ENCODE results near the gene TENM4. TPM values are rescaled to one million over a fixed set of nuclear protein-coding genes. Genes with fewer than 3 reads are reported as not detected.

TENM4 gene
- total RNA-seq, 2 experiments from 2014 or later = not detected

GRCh38 chr11:79432138-79432537 lies 8.7 kb downstream of the TENM4 start:
- POLR2A ChIA-PET = no interaction called here
- intact Hi-C loops (cut with micrococcal nuclease; ENCODE audit: unreplicated experiment) = no loop called here
- no peak for TF ChIP-seq CTCF (conservative IDR thresholded peaks at IDR 0.05; ENCODE audit: low read length)
- Histone ChIP-seq H3K27ac (ENCODE audit: low read depth, low read length, poor library complexity, severe bottlenecking) (no peak overlapping the region), H3K4me2 (ENCODE audit: low read length) (no peak overlapping the region), H2AFZ (ENCODE audit: low read length) (no peak overlapping the region), H3K36me3 (ENCODE audit: insufficient read depth, low read length) (no peaks in the 10 kb centered on the region), H3K79me2 (ENCODE audit: insufficient read depth, low read depth, low read length) (no peaks in the 10 kb centered on the region), H3K4me3 (ENCODE audit: low read depth, low read length, poor library complexity, severe bottlenecking) (no peak overlapping the region), H3K9me2 (ENCODE audit: insufficient read depth, low read length) (no peaks in the 10 kb centered on the region), H3K4me1 (ENCODE audit: insufficient read depth, low read length, poor library complexity, severe bottlenecking) (no peaks in the 10 kb centered on the region), H4K20me1 (ENCODE audit: insufficient read depth, low read length) (no peaks in the 10 kb centered on the region), H3K9me3 (ENCODE audit: low read length) (no peaks in the 10 kb centered on the region)
- BruUV-seq (replicated peaks) = no TSS peak
- no peak for DNase-seq (ENCODE audit: low spot score)
- CTCF ChIA-PET (ENCODE audit: unreplicated experiment) = no interaction called here

GRCh38 chr11:79431535-79431934 lies 9.3 kb downstream of the TENM4 start:
- no peak for TF ChIP-seq CTCF (conservative IDR thresholded peaks at IDR 0.05; ENCODE audit: low read length)
- TF ChIP-seq EZH2phosphoT487 (IDR thresholded peaks at IDR 0.05; ENCODE audit: borderline replicate concordance, low read depth, low read length) = no peak
- Histone ChIP-seq H3K4me2 (ENCODE audit: low read length) (no peak overlapping the region), H4K20me1 (ENCODE audit: insufficient read depth, low read length) (no peaks in the 10 kb centered on the region), H3K79me2 (ENCODE audit: insufficient read depth, low read depth, low read length) (no peaks in the 10 kb centered on the region), H2AFZ (ENCODE audit: low read length) (no peak overlapping the region), H3K4me1 (ENCODE audit: insufficient read depth, low read length, poor library complexity, severe bottlenecking) (no peaks in the 10 kb centered on the region), H3K9me3 (ENCODE audit: low read length) (no peaks in the 10 kb centered on the region), H3K36me3 (ENCODE audit: insufficient read depth, low read length) (no peaks in the 10 kb centered on the region), H3K27ac (ENCODE audit: low read depth, low read length, poor library complexity, severe bottlenecking) (no peak overlapping the region), H3K4me3 (ENCODE audit: low read depth, low read length, poor library complexity, severe bottlenecking) (no peak overlapping the region), H3K9me2 (ENCODE audit: insufficient read depth, low read length) (no peaks in the 10 kb centered on the region)
- intact Hi-C loops (cut with micrococcal nuclease; ENCODE audit: unreplicated experiment) = no loop called here
- no TSS peak for BruUV-seq (replicated peaks)
- no peak for DNase-seq (ENCODE audit: low spot score)
- POLR2A ChIA-PET = no interaction called here
- CTCF ChIA-PET (ENCODE audit: unreplicated experiment) = no interaction called here

DNA sequence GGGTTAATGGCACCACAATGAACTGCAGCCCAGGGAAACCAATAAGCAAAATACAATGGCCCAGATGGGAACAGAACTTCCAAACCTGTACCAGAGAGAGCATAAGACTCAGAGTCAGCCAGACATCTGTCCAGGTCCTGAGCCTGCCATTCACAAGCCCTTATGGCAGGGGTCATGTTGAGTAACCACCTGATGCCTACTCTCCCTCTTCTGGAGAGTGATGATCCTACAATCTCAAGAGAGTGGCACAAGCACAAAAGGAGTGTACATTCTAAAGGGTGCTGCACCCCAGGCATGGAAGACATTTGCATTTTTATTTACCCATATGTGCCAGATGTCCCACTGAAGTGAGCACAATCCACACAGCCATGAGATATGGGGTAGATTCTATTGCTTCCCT lies 10.6 kb downstream of the TENM4 start:
- Histone ChIP-seq H4K20me1 (ENCODE audit: insufficient read depth, low read length) (no peaks in the 10 kb centered on the region), H2AFZ (ENCODE audit: low read length) (no peak overlapping the region), H3K79me2 (ENCODE audit: insufficient read depth, low read depth, low read length) (no peaks in the 10 kb centered on the region), H3K36me3 (ENCODE audit: insufficient read depth, low read length) (no peaks in the 10 kb centered on the region), H3K4me1 (ENCODE audit: insufficient read depth, low read length, poor library complexity, severe bottlenecking) (no peaks in the 10 kb centered on the region), H3K4me2 (ENCODE audit: low read length) (no peak overlapping the region), H3K27ac (ENCODE audit: low read depth, low read length, poor library complexity, severe bottlenecking) (no peak overlapping the region), H3K9me3 (ENCODE audit: low read length) (no peaks in the 10 kb centered on the region), H3K9me2 (ENCODE audit: insufficient read depth, low read length) (no peaks in the 10 kb centered on the region), H3K4me3 (ENCODE audit: low read depth, low read length, poor library complexity, severe bottlenecking) (no peak overlapping the region)
- ChIA-PET CTCF (ENCODE audit: unreplicated experiment) (no interaction called here), POLR2A (no interaction called here)
- intact Hi-C loops (cut with micrococcal nuclease; ENCODE audit: unreplicated experiment) = no loop called here
- TF ChIP-seq EZH2phosphoT487 (IDR thresholded peaks at IDR 0.05; ENCODE audit: borderline replicate concordance, low read depth, low read length) (no peak), CTCF (conservative IDR thresholded peaks at IDR 0.05; ENCODE audit: low read length) (no peak)
- no peak for DNase-seq (ENCODE audit: low spot score)
- no TSS peak for BruUV-seq (replicated peaks)
